Panc1 (cell line): ENCODE results near the gene SIL1. TPM values are rescaled to one million over a fixed set of nuclear protein-coding genes. Genes with fewer than 3 reads are reported as not detected.

Experiments used
- ATAC-seq: fragments of 200-7000 bp; cut with Tn5 transposase; 2 replicates; pipeline ENCODE4 v1.9.1; 2020; ENCODE audit warnings: mild to moderate bottlenecking, moderate library complexity
- BruUV-seq: library from RNA; stranded (reverse); fragments of 400-500 nt; replicated peaks from 2 replicates; lab custom pipeline; 2021; lab: Mats Ljungman, UMichigan
- CTCF ChIA-PET: fragments of 300-600 bp; sonication (Branson Sonifier 250); formaldehyde crosslinking; loops from one replicate; lab custom pipeline; 2022; ENCODE audit warnings: antibody characterized with exemption; lab: Charles Lee
- POLR2A ChIA-PET: fragments of 300-600 bp; sonication (Branson Sonifier 250); formaldehyde crosslinking; loops from one replicate; lab custom pipeline; 2022; ENCODE audit warnings: antibody characterized with exemption; lab: Charles Lee
- DNase-seq: peaks from one replicate; pipeline ENCODE4 v3.0.0-alpha.2; 2010; ENCODE audit warnings: low read depth, low spot score
- H3K27ac ChIP-seq: 2 replicates; pipeline ENCODE4 v1.5.1; 2011; ENCODE audit warnings: mild to moderate bottlenecking, low read length, inconsistent platforms
- H3K27me3 ChIP-seq: fragments of 200-500 bp; sonication (Bioruptor generic); 2 replicates; pipeline ENCODE4 v1.6.0; 2014; ENCODE audit warnings: low read length, inconsistent platforms; ENCODE audit not compliant: control insufficient read depth, insufficient read depth
- H3K36me3 ChIP-seq: fragments of 200-500 bp; sonication (Bioruptor generic); 2 replicates; pipeline ENCODE4 v1.5.1; 2014; ENCODE audit warnings: inconsistent platforms, mild to moderate bottlenecking, low read length, moderate library complexity; ENCODE audit not compliant: control insufficient read depth, insufficient read depth
- H3K4me1 ChIP-seq: 2 replicates; pipeline ENCODE4 v1.5.1; 2011; ENCODE audit warnings: inconsistent platforms, mild to moderate bottlenecking, low read length, moderate library complexity; ENCODE audit not compliant: control insufficient read depth, insufficient read depth
- H3K4me3 ChIP-seq, 2 experiments: 2 replicates each; pipeline ENCODE4 v1.5.1; 2011 to 2012; ENCODE audit warnings: low read depth in 2 of 2, low read length in 2 of 2, mild to moderate bottlenecking in 2 of 2, inconsistent platforms in 1 of 2, moderate library complexity in 1 of 2
- H3K9me3 ChIP-seq: fragments of 200-500 bp; sonication (Bioruptor generic); 2 replicates; pipeline ENCODE4 v1.5.1; 2014; ENCODE audit warnings: low read depth, mild to moderate bottlenecking, inconsistent platforms, low read length, moderate library complexity; ENCODE audit not compliant: control insufficient read depth, insufficient read depth
- CTCF ChIP-seq: fragments of 450-650 bp; IDR thresholded peaks from 2 replicates; pipeline ENCODE4 v1.5.1; 2017; ENCODE audit warnings: mild to moderate bottlenecking
- POLR2AphosphoS5 ChIP-seq: IDR thresholded peaks from 2 replicates; pipeline ENCODE4 v1.6.1; 2012; ENCODE audit warnings: mild to moderate bottlenecking, low read depth, low read length, moderate library complexity
- REST ChIP-seq, 2 experiments: IDR thresholded peaks; 2 replicates each; pipeline ENCODE4 v1.6.1; 2011 to 2012; ENCODE audit warnings: low read depth in 2 of 2, control low read depth in 1 of 2, low read length in 1 of 2, mild to moderate bottlenecking in 1 of 2, moderate library complexity in 1 of 2; ENCODE audit not compliant: insufficient read depth in 1 of 2
- SIN3A ChIP-seq: IDR thresholded peaks from 2 replicates; pipeline ENCODE4 v1.6.1; 2012; ENCODE audit warnings: low read depth, mild to moderate bottlenecking, low read length, moderate library complexity, borderline replicate concordance; ENCODE audit not compliant: insufficient read depth
- TCF7L2 ChIP-seq: IDR thresholded peaks from 2 replicates; pipeline ENCODE4 v1.6.1; 2011; ENCODE audit warnings: mild to moderate bottlenecking, low read depth, low read length, inconsistent platforms
- in situ Hi-C: cut with HindIII; loops from 2 replicates; pipeline ENCODE4 v1.10.0; 2016; ENCODE audit warnings: low sequenced_read_pairs, low pct_unique_long_range_greater_than_20kb
- intact Hi-C: fragments of 100-400 bp; cut with micrococcal nuclease; formaldehyde crosslinking; loops from one replicate; pipeline ENCODE4 v1.10.0; 2022; ENCODE audit not compliant: unreplicated experiment
- total RNA-seq: library from RNA; stranded (reverse); gene quantifications from one replicate; pipeline ENCODE4 v1.2.1, GENCODE V29; 2021; ENCODE audit not compliant: unreplicated experiment

The SIL1 gene
- total RNA-seq, 1 experiment from 2014 or later: 35.4 TPM

DNA sequence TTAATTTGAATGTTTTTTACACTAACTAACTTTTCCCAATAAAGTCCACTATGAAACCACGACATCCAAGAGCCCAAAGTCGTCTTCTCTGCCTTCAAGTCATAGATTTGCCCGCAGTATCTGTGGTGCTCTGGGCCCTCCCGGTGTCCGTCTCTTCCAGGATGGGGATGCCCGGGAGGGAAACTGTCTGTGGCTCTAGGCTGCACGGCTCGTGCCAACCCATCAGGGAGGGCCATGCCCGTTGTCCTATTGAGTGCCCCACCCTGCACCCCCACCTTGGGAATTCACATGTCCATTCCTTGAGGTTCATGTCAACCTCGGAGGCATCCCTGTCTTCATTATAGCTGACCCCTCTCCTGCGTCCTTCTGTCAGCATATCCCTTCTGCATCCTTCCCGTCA, 263.2 kb downstream of the SIL1 start:
- BruUV-seq: no TSS peak
- intact Hi-C loops: loop anchor here (10.0 kb wide), 1 partner anchor 330 kb away; no protein-coding TSS in a partner anchor
- Histone ChIP-seq H3K36me3 (peaks cover 17% of the 10 kb centered on the region), H3K27ac (no peak overlapping the region), H3K4me1 (no peaks in the 10 kb centered on the region), H3K4me3 (no peak overlapping the region), H3K27me3 (no peaks in the 10 kb centered on the region), H3K9me3 (no peaks in the 10 kb centered on the region)
- in situ Hi-C loops: no loop called here
- POLR2A ChIA-PET: no interaction called here
- CTCF ChIA-PET: no interaction called here
- TF ChIP-seq TCF7L2 (no peak), CTCF (no peak), SIN3A (no peak), POLR2AphosphoS5 (no peak), REST (IDR thresholded peaks at IDR 0.05; ENCODE audit: insufficient read depth in 1 of 2, low read depth in 2 of 2, low read length in 1 of 2) (no peak)
- no peak for DNase-seq
- no peak for ATAC-seq

DNA sequence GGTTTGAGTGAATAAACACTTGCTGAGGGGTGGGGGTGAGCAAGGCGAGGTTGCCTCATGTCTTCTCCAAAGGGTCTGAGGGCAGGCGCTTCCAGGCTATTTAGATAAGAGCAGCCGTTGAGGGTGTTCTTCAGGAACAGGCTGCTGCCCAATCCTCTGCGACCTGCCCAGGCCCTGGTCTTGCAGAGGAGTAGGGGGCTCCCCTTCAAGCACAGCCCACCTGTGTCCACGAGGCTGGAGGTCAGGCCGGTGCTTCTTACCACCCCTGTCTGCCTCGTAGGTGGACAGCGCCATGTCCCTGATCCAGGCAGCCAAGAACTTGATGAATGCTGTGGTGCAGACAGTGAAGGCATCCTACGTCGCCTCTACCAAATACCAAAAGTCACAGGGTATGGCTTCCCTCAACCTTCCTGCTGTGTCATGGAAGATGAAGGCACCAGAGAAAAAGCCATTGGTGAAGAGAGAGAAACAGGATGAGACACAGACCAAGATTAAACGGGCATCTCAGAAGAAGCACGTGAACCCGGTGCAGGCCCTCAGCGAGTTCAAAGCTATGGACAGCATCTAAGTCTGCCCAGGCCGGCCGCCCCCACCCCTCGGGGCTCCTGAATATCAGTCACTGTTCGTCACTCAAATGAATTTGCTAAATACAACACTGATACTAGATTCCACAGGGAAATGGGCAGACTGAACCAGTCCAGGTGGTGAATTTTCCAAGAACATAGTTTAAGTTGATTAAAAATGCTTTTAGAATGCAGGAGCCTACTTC, 264.5 kb downstream of the SIL1 start:
- DNase-seq: no peak
- TF ChIP-seq TCF7L2 (no peak), CTCF (no peak), POLR2AphosphoS5 (no peak), SIN3A (no peak), REST (IDR thresholded peaks at IDR 0.05; ENCODE audit: insufficient read depth in 1 of 2, low read depth in 2 of 2, low read length in 1 of 2) (no peak)
- BruUV-seq: no TSS peak
- POLR2A ChIA-PET: no interaction called here
- no peak overlapping the region for H3K27ac ChIP-seq
- CTCF ChIA-PET: no interaction called here
- in situ Hi-C loops: no loop called here
- H3K36me3 ChIP-seq: peaks cover 24% of the 10 kb centered on the region
- intact Hi-C loops: loop anchor here (10.0 kb wide), 1 partner anchor 331 kb away; no protein-coding TSS in a partner anchor
- H3K9me3 ChIP-seq: no peaks in the 10 kb centered on the region
- no peak for ATAC-seq
- no peaks in the 10 kb centered on the region for H3K27me3 ChIP-seq
- H3K4me1 ChIP-seq: no peaks in the 10 kb centered on the region
- no peak overlapping the region for H3K4me3 ChIP-seq
